Activated CD4-positive, alpha-beta T cell treated with anti-CD3 and anti-CD28 coated beads for 48 hours (primary cell): Measurements from ENCODE around the gene TMEM80.
"Not testable (repeated sequence)": the region's sequence is repeated elsewhere in the genome, so short reads cannot be mapped to it uniquely, and the experiment has no call there.

Experiments used
- DNase-seq: peaks from one replicate; pipeline ENCODE4 v3.0.0-alpha.2; 2020

Gene TMEM80

DNA sequence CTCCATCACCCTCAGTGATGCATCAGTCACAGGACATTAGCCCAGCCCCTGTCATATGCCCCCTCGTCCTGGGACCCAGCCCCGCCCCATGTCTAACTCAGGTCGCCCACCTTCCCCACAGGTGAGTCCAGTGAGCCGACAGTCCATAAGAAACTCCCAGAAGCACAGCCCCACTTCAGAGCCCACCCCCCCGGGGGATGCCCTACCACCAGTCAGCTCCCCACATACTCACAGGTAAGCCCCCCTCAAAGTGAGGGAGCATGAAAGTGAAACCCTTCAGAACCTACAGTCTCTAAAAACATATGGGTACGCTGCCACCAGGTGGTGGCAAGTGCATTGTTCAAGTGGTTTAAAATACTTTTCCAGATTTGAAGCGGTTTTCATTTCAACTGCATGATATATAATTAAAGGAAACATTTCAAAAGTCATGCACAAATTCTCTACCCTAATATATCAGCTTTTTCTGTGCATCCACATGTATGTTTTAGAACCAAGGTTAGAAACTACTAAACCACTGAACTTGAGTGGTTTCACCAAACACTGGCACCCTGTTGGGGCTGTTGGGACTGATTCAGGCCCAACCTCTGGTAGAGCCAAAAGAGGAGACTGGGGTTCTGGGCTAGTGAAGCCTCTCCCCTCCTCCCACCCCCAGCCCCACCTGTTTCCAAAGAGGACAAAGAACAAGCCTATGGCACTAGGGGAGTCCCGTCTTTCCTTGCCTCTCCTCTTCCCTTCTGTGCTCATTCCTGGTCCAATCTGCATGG lies 27.7 kb downstream of the TMEM80 start:
- peak; percentile 62 for DNase-seq

- DNase-seq, result peak; percentile 41
Observed at GRCh38 chr11:724049-724777, 28.6 kb downstream of the TMEM80 start.

- no peak for DNase-seq
Observed at GRCh38 chr11:724778-725386, 29.3 kb downstream of the TMEM80 start.

DNA sequence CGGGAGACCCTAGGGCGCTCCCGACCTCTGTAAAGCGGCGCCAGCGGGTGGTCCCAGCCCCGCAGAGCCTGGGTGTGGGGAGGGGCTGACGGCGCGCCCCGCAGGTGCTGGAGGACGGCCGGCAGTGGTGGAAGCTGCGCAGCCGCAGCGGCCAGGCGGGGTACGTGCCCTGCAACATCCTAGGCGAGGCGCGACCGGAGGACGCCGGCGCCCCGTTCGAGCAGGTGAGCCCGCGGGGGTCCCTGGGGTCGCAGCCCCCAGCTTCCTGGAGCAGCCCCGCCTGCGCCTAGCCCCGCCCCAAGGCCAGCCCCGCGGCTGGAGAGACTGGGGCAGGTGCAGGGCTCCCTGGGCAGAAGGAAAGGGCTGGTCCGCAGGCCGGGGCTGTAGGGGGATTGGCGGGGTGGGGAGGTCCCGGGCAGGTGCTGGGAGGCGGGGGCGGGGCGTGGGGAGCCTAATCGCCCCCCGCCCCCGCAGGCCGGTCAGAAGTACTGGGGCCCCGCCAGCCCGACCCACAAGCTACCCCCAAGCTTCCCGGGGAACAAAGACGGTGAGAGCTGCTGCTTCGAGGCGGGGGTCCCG lies 30.1 kb downstream of the TMEM80 start:
- no peak for DNase-seq

- DNase-seq, result peak; percentile 59
Observed at GRCh38 chr11:726278-727220, 30.9 kb downstream of the TMEM80 start.

DNA sequence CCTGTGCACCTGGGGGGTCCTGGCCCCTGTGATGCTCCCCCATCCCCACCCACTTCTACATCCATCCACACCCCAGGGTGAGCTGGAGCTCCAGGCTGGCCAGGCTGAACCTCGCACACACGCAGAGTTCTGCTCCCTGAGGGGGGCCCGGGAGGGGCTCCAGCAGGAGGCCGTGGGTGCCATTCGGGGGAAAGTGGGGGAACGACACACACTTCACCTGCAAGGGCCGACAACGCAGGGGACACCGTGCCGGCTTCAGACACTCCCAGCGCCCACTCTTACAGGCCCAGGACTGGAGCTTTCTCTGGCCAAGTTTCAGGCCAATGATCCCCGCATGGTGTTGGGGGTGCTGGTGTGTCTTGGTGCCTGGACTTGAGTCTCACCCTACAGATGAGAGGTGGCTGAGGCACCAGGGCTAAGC lies 31.7 kb downstream of the TMEM80 start:
- DNase-seq, result no peak

- peak; percentile 87 for DNase-seq
Observed at GRCh38 chr11:727859-728748, 32.5 kb downstream of the TMEM80 start.

DNA sequence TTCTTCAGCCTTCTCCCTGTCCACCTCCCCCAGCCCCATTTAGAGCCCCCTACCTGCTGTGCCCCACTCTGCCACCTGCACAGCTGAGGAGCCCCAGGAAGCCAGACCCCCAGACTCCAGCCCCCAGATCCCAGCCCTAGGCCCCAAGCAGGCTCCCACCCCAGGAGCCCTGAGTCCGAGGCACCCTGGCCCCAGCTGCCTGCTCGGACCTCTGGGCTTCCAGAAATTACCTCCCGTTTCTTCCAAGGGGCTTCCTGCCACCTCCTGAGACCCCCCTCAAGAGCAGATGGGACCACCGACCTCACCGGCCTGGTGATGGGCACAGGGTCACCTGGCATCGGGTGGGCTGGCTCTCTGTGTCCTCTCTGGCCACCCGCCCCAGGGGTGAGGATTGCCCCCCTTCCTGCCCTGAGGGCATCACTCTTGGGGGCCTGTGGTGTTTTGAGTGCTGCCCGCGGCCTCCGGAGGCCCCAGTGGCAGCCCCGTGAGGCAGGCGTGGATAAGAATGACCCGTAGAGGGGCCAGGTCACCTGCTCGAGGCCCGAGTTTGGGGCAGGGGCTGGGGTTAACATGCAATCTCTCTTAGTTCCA lies 33.4 kb downstream of the TMEM80 start:
- no peak for DNase-seq

GRCh38 chr11:729492-730074 lies 34.0 kb downstream of the TMEM80 start:
- no peak for DNase-seq

DNA sequence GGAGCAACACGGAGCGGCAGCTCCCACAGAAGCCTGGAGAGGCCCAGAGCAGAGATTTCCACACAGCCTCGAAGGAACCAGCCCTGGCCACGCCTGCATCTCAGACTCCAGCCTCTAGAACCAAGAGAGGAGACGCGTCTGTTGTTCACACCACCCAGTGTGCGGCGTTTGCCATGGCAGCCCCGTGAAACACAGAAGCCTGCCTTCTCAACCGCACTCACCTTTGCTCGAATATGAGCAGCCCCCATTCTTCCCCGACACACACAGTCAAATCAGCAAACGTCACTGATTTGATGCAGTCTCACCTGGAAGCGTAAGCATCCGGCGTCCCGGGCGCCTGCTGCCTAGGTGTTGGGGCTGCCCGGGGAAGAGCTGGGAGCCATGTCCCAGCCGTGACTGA lies 37.5 kb downstream of the TMEM80 start:
- DNase-seq, result no peak

DNA sequence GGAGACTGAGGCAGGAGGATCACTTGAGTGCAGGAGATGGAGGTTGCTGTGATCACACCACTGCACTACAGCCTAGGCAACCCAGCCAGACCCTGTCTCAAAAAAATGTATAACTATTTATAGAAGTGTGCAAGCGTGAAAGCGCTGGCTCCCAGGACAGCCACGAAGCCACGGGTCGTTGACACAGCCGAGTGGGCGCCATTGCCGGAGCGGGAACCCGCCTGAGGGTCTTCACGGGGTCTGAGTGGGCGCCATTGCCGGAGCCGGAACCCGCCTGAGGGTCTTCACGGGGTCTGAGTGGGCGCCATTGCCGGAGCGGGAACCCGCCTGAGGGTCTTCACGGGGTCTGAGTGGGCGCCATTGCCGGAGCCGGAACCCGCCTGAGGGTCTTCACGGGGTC lies 38.9 kb downstream of the TMEM80 start:
- DNase-seq, result not testable (repeated sequence)

DNA sequence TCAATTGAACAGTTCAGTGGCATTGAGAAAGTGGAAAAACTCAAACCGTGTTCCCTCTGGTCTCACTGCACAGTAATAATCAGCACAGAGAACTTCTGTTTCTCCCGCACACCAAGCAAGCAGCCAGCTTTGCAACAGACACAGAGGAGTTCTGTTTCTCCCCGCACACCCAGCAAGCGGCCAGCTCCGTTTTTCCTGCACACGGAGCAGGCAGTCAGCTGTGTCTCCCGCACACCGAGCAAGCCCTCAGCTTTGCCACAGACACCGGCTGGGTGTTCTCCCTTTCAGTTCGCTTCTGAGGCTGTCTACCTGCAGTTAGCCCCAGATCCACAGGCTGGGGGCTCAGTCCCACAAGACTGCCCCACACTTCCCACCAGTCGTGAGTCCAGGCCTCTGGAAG lies 41.8 kb downstream of the TMEM80 start:
- DNase-seq, result no peak

DNA sequence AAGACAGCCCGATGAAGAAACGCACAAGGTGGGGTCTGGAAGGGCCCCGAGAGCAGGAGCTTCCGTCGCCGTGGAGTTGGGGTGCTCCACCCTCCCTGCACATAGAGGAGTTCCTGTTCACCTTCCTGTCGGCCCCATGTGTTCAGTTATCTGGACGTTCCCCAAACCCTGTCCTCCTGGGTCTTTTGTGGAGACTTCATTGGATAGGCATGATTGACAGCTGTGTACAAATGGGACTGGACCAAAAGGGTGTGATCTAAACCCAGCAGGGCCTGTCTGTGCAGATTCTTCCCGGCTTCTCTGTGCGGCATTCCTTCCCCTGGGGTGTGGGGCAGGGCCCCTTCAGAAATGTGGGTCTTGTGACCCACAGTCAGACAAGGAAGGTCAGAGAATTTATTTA lies 42.3 kb downstream of the TMEM80 start:
- DNase-seq, result not testable (repeated sequence)

- DNase-seq, result no peak
Observed at GRCh38 chr11:742156-742546, 46.5 kb downstream of the TMEM80 start.

- no peak for DNase-seq
Observed at GRCh38 chr11:742571-743201, 47.1 kb downstream of the TMEM80 start.

- DNase-seq, result no peak
Observed at GRCh38 chr11:745428-745827, 49.8 kb downstream of the TMEM80 start.

DNA sequence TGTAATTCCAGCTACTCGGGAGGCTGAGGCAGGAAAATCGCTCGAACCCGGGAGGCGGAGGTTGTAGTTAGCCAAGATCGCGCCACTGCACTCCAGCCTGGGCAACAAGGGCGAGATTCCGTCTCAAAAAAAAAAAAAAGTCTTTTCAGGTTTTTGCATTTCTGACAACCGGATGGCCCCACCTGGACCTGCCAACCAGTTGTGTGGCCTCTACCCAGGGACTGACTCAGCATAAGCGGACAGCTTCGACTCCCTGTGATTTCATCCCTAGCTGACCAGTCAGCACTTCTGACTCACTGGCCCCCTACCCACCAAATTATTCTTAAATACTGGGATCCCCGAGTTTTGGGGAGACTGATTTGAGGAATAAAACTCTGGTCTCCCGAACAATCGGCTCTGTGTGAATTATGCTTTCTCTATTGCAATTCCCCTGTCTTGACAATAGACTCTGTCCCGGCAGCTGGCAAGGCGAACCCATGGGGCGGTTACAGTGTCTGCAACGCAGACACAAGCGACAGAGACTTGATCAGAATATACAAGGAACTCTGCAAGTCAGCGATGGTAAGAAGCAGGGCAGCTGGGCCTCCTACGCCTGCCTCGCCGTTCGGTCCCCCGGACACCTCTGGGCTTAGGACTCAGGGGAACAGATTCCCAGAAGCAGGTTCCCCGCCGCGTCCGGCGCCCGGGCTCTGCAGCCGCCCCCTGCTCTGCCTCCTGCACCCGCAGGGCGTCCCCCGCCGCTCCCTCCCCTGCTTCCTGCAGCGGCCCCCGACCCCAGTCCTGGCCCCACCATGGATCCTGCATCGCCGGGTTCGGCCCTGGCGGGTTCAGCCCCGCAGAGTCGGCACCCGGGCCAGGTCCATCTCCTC lies 50.9 kb downstream of the TMEM80 start:
- DNase-seq, result peak; percentile 58

DNA sequence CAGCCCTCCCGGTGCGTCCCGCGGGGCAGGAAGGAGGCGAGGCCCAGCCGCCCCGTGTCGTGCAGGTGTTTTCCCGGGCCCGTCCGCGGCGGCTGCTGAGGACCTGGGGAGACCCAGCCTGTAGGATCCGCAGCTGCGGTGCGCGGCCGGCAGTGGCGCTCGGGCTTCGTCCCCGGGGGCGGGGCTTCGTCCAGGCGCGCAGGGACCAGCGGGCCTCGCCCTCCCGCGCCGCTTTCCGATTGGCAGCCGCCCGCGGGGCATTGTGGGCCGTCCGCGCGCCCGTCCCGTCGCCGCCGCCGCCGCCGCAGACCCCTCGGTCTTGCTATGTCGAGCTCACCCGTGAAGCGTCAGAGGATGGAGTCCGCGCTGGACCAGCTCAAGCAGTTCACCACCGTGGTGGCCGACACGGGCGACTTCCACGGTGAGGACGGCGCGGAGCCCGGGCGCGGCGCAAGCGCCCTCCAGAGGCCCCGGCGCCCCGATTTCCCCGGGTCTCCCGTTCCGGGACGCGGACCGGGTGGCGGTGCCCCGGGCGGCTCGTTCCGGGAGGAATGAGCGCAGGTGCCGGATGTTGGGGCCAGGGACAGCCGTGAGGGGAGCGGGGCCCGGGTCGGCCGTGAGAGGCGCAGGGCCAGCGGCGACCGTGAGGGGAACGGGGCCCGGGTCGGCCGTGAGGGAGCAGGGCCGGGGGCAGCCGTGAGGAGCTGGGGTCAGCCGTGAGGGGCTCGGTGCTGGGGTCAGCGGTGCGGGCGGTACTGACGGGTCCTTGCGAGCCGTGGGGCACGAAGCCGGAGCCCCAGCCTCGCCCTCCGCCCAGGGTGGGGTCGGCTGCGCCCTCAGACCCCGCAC lies 51.8 kb downstream of the TMEM80 start, which contains the start of gene TALDO1:
TALDO1 (plus strand) TSS at position 307 of the 849 bp plus-strand sequence; CDS start at position 325, 18 bp downstream.
- DNase-seq, result peak; percentile 91
